Calu3 (cell line): Measurements from ENCODE around the gene RNF144A. TPM values are rescaled to one million over a fixed set of nuclear protein-coding genes. Genes with fewer than 3 reads are reported as not detected.
A peak's percentile ranks its signal among the peaks of the same experiment; 100 is the strongest.

Experiments
- Bru-seq: library from RNA; stranded (reverse); fragments of 400-500 nt; gene quantifications from one replicate; lab custom pipeline; 2021; lab: Mats Ljungman, UMichigan
- BruChase-seq, 2 experiments: library from RNA; stranded (reverse); fragments of 400-500 nt; gene quantifications; one replicate each; lab custom pipeline; 2021; lab: Mats Ljungman, UMichigan
- BruUV-seq: library from RNA; stranded (reverse); fragments of 400-500 nt; replicated peaks from 2 replicates; lab custom pipeline; 2021; lab: Mats Ljungman, UMichigan
- CTCF ChIA-PET: fragments of 300-600 bp; sonication (Branson Sonifier 250); formaldehyde crosslinking; loops from one replicate; lab custom pipeline; 2022; ENCODE audit warnings: antibody characterized with exemption; lab: Charles Lee
- DNase-seq: peaks from one replicate; pipeline ENCODE4 v3.0.0; 2022
- H3K27ac Mint-ChIP-seq: one replicate; pipeline ENCODE4 v1.8.0; 2022; ENCODE audit warnings: mixed read lengths; ENCODE audit not compliant: unreplicated experiment
- H3K27me3 Mint-ChIP-seq: one replicate; pipeline ENCODE4 v1.8.0; 2022; ENCODE audit warnings: mixed read lengths; ENCODE audit not compliant: unreplicated experiment
- H3K36me3 Mint-ChIP-seq: one replicate; pipeline ENCODE4 v1.8.0; 2022; ENCODE audit warnings: mild to moderate bottlenecking, moderate library complexity, mixed read lengths; ENCODE audit not compliant: insufficient read depth, unreplicated experiment
- H3K4me1 Mint-ChIP-seq: one replicate; pipeline ENCODE4 v1.8.0; 2022; ENCODE audit warnings: mild to moderate bottlenecking, low read depth, mixed read lengths; ENCODE audit not compliant: unreplicated experiment
- H3K4me3 Mint-ChIP-seq: one replicate; pipeline ENCODE4 v1.8.0; 2022; ENCODE audit warnings: mild to moderate bottlenecking, low read depth, moderate library complexity, mixed read lengths; ENCODE audit not compliant: unreplicated experiment
- H3K9me3 Mint-ChIP-seq: one replicate; pipeline ENCODE4 v1.8.0; 2022; ENCODE audit warnings: low read depth, mixed read lengths; ENCODE audit not compliant: unreplicated experiment
- CTCF ChIP-seq: fragments of 200-600 bp; IDR thresholded peaks from one replicate; pipeline ENCODE4 v1.8.0; 2022; ENCODE audit warnings: antibody characterized with exemption; ENCODE audit not compliant: unreplicated experiment
- intact Hi-C: fragments of 100-400 bp; cut with micrococcal nuclease; formaldehyde crosslinking; loops from one replicate; pipeline ENCODE4 v1.10.0; 2022; ENCODE audit not compliant: unreplicated experiment
- long read RNA-seq: library from polyadenylated mRNA; stranded (forward); transcript quantifications from one replicate; pipeline ENCODE4 v2.0.0, GENCODE V29; 2022
- total RNA-seq: library from RNA; stranded (reverse); gene quantifications from 2 replicates; pipeline ENCODE4 v1.2.3, GENCODE V29; 2022

The RNF144A gene
- total RNA-seq (13.7 and 15.4 TPM in 2 replicates), Bru-seq, nascent RNA (percentile 67 among the genes with signal in this experiment), BruChase-seq, experiment 1, labeled RNA remaining after a 6-hour chase (percentile 55 among the genes with signal in this experiment), BruChase-seq, experiment 2, labeled RNA remaining after a 2-hour chase (percentile 54 among the genes with signal in this experiment)
- long read RNA-seq, full-length matches to known transcripts: 2 of 13 reads
- long read RNA-seq, partial matches to known transcripts: 7 of 13 reads
- long read RNA-seq, other reads (novel, unspliced or antisense): 4 of 13 reads

GRCh38 chr2:6917071-6917760 lies at the start of gene RNF144A:
Gene RNF144A, plus strand, starts transcription at chr2:6917412. Its CDS starts 79,515 bp downstream, at chr2:6996927.
- peak; percentile 83 for DNase-seq
- Mint-ChIP-seq H3K36me3 (peaks cover 20% of the 10 kb centered on the region), H3K4me3 (peak within 1 kb of the TSS; percentile 58), H3K27ac (no peak within 1 kb of the TSS), H3K27me3 (no peaks in the 10 kb centered on the region), H3K4me1 (peaks cover 53% of the 10 kb centered on the region), H3K9me3 (no peaks in the 10 kb centered on the region)
- TF ChIP-seq CTCF: peak; percentile 56
- intact Hi-C loops: no loop called here
- CTCF ChIA-PET: interaction anchor here (0.7 to 1.5 kb wide), 3 partner anchors 10 to 128 kb away, joined by 3 to 5 read pairs (median 3); no protein-coding TSS in a partner anchor
- BruUV-seq: no TSS peak

GRCh38 chr2:6872394-6872793 lies 44.8 kb upstream of the RNF144A start:
- Mint-ChIP-seq H3K27ac (no peak overlapping the region), H3K36me3 (peaks cover 3% of the 10 kb centered on the region), H3K4me3 (no peak overlapping the region), H3K27me3 (no peaks in the 10 kb centered on the region), H3K4me1 (no peaks in the 10 kb centered on the region), H3K9me3 (no peaks in the 10 kb centered on the region)
- CTCF ChIA-PET: no interaction called here
- intact Hi-C loops: no loop called here
- no peak for DNase-seq
- TF ChIP-seq CTCF: no peak
- BruUV-seq: no TSS peak

GRCh38 chr2:6874032-6874431 lies 43.2 kb upstream of the RNF144A start:
- no peak overlapping the region for H3K4me3 Mint-ChIP-seq
- no peaks in the 10 kb centered on the region for H3K27me3 Mint-ChIP-seq
- H3K36me3 Mint-ChIP-seq: peaks cover 7% of the 10 kb centered on the region
- no peak overlapping the region for H3K27ac Mint-ChIP-seq
- no peak for TF ChIP-seq CTCF
- H3K9me3 Mint-ChIP-seq: no peaks in the 10 kb centered on the region
- intact Hi-C loops: no loop called here
- DNase-seq: no peak
- no TSS peak for BruUV-seq
- CTCF ChIA-PET: no interaction called here
- H3K4me1 Mint-ChIP-seq: peaks cover 13% of the 10 kb centered on the region

GRCh38 chr2:6876309-6876708 lies 40.9 kb upstream of the RNF144A start:
- no peak for TF ChIP-seq CTCF
- Mint-ChIP-seq H3K27me3 (no peaks in the 10 kb centered on the region), H3K4me3 (no peak overlapping the region), H3K9me3 (peaks cover 4% of the 10 kb centered on the region), H3K36me3 (peaks cover 7% of the 10 kb centered on the region), H3K4me1 (peaks cover 16% of the 10 kb centered on the region), H3K27ac (no peak overlapping the region)
- CTCF ChIA-PET: no interaction called here
- intact Hi-C loops: no loop called here
- BruUV-seq: no TSS peak
- DNase-seq: no peak
